PC-9 (cell line): ENCODE measurements around the gene SAMD14.

ENCODE experiments used
- CTCF ChIP-seq: fragments of 200-600 bp; sonication (generic); conservative IDR thresholded peaks from 2 replicates; pipeline ENCODE4 v1.6.1; 2017; ENCODE audit warnings: mixed run types, antibody characterized with exemption, mild to moderate bottlenecking, moderate library complexity
- EZH2 ChIP-seq: fragments of 200-600 bp; sonication (generic); IDR thresholded peaks from 2 replicates; pipeline ENCODE4 v1.8.0; 2017; ENCODE audit warnings: antibody characterized with exemption, low read depth

- TF ChIP-seq CTCF (no peak), EZH2 (no peak)
Observed at GRCh38 chr17:50106393-50107131, 23.4 kb downstream of the SAMD14 start.
